Measurements from ENCODE around the gene ZNRF3. TPM values are rescaled to one million over a fixed set of nuclear protein-coding genes. Genes with fewer than 3 reads are reported as not detected.
A peak's percentile ranks its signal among the peaks of the same experiment; 100 is the strongest.
"Not testable (repeated sequence)": the region's sequence is repeated elsewhere in the genome, so short reads cannot be mapped to it uniquely, and the experiment has no call there.

Gene ZNRF3
- polyA plus RNA-seq (2012; ENCODE audit: low read depth, missing spikeins), result 0.03 TPM

DNA sequence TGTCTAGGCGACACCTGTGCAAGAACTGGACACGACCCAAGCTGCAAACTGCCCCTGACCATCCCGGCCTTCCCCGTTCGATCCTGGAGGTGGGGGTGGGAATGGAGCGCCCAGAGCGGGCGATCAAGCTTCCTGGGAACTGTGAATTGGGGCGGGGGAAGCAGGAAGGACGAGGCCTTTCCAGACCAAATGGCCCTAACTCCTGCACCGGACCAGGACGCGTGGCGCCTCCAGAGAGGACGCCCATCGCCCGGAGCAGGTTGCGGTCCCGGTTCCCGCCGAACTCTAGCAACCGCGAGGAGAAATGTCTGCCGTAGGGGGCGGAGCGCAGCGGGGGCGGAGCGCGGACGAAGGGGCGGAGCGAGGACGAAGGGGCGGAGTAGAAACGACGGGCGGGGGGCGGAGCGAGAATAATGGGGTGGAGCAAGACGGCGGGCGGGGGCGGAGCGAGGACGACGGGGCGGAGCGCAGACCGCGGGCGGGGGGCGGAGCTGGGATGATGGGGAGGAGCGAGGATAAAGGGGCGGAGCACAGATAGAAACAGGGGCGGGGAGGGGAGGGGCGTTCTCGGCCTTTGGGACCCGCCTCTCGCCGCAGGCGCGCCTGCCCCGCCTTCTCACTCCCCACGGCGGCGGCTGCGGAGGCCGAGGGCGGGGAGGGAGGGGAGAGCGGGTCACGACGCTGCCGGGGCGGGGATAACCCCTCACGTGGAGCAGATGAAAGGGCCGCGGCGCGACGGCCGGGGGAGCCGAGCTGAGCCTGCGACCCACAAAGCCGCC lies at the start of gene ZNRF3:
TSS of gene ZNRF3 (plus strand) at position 695 of the 779 bp plus-strand sequence. CDS start 195 bp downstream, outside the sequence.
- DNase-seq (ENCODE audit: insufficient read length, low spot score) (peak; percentile 79), FAIRE-seq (peak; percentile 76)
- TF ChIP-seq POU2F2 (IDR thresholded peaks at IDR 0.05; ENCODE audit: low read depth, low read length), result no peak
- no peak for TF ChIP-seq POLR2AphosphoS5 (IDR thresholded peaks at IDR 0.05; ENCODE audit: low read depth, low read length)
- no peak for TF ChIP-seq POLR2A (IDR thresholded peaks at IDR 0.05; ENCODE audit: low read depth, low read length)
- TF ChIP-seq PAX5 (IDR thresholded peaks at IDR 0.05; ENCODE audit: insufficient read depth, low read length, severe bottlenecking), result no peak

DNA sequence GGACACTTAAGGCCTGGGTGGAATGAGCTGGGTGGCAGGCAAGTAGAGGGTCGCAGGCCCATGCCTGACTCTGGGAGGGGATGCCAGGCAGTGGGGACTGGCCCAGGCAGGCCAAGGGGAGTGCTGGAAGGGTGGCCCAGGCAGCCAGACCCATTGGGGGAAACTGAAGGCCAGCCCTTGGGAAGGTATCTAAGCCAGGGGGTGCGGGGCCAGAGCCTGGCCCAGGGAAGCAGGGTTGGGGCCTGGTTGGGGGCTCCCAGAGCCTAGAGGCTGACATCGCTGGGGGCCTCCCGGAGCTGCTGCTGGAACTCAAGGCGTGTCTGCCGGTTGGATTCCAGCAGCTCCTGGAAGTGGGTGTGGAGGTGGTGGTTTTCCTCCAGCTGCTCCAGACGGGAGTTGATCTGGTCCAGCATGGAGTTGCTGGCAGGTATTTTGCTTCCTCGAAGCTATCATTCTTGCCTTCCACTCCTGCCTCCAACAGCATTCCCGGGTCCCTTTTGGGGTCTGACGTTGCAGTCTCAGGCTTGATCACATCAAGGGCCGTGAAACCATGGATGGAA lies 47.7 kb upstream of the ZNRF3 start:
- DNase-seq (ENCODE audit: insufficient read length, low spot score), result no peak
- FAIRE-seq, result no peak
- TF ChIP-seq PAX5 (IDR thresholded peaks at IDR 0.05; ENCODE audit: insufficient read depth, low read length, severe bottlenecking) (no peak), POLR2AphosphoS5 (IDR thresholded peaks at IDR 0.05; ENCODE audit: low read depth, low read length) (no peak), POLR2A (IDR thresholded peaks at IDR 0.05; ENCODE audit: low read depth, low read length) (no peak), POU2F2 (IDR thresholded peaks at IDR 0.05; ENCODE audit: low read depth, low read length) (no peak), SPI1 (IDR thresholded peaks at IDR 0.05; ENCODE audit: low read depth, low read length) (no peak), TAF1 (IDR thresholded peaks at IDR 0.05; ENCODE audit: low read depth, low read length) (no peak)

DNA sequence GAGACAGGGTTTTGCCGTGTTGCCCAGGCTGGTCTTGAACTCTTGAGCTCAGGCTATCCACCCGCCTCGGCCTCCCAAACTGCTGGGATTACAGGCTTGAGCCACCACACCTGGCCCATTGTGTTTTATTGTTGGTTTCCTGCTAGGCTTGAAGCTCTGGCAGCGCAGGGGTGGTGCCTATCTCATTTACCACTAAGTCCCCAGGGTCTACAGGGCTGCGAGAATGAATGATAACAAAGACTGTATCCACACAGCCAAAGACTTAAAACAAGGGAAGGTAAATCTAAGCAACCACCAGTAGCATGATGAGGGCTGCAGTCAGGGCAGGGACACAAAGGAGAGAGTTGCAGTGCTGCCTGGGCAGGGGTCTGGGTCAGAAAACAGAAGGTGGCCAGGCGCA lies 45.7 kb upstream of the ZNRF3 start:
- DNase-seq (ENCODE audit: insufficient read length, low spot score) (no peak), FAIRE-seq (no peak)
- TF ChIP-seq POLR2AphosphoS5 (IDR thresholded peaks at IDR 0.05; ENCODE audit: low read depth, low read length) (no peak), TAF1 (IDR thresholded peaks at IDR 0.05; ENCODE audit: low read depth, low read length) (no peak), POU2F2 (IDR thresholded peaks at IDR 0.05; ENCODE audit: low read depth, low read length) (no peak), PAX5 (IDR thresholded peaks at IDR 0.05; ENCODE audit: insufficient read depth, low read length, severe bottlenecking) (no peak)

DNA sequence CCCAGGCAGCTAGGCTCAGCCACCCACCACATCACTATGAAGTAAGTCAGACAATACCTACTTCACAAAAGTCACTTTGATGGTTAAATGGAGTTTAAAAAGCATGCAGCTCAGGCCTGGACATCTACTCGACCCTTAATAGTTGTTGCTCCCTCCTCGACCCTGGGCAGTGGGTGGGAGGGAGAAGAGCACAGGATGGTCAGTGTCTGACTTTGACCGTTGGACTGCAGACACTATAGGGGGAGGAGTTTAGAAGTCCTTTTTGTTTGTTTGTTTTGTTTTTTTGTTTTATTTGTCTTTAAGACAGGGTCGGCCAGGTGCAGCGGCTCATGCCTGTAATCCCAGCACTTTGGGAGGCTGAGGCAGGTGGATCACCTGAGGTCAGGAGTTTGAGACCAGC lies 44.4 kb upstream of the ZNRF3 start:
- no peak for FAIRE-seq
- no peak for TF ChIP-seq POU2F2 (IDR thresholded peaks at IDR 0.05; ENCODE audit: low read depth, low read length)
- no peak for TF ChIP-seq SPI1 (IDR thresholded peaks at IDR 0.05; ENCODE audit: low read depth, low read length)
- no peak for TF ChIP-seq POLR2A (IDR thresholded peaks at IDR 0.05; ENCODE audit: low read depth, low read length)
- TF ChIP-seq TAF1 (IDR thresholded peaks at IDR 0.05; ENCODE audit: low read depth, low read length), result no peak
- TF ChIP-seq POLR2AphosphoS5 (IDR thresholded peaks at IDR 0.05; ENCODE audit: low read depth, low read length), result no peak
- no peak for TF ChIP-seq PAX5 (IDR thresholded peaks at IDR 0.05; ENCODE audit: insufficient read depth, low read length, severe bottlenecking)
- no peak for DNase-seq (ENCODE audit: insufficient read length, low spot score)

DNA sequence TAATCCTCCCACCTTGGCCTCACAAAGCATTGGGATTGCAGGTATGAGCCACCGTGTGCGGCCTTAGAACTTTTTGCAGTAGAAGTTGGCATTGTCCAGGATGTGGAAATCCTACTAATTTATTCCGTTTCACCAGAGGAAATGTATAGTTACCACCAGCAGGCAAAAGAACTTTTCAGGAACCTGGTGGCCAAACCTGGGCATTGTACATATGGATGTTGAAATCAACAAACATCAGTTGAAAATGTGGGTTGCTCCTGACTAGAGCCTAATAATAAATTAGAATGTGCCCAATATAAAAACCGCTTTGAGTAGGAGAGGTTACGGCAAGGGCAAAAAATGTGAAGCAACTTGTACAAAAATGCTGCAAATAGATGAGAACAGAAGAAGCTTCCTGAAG lies 42.3 kb upstream of the ZNRF3 start:
- TF ChIP-seq POLR2AphosphoS5 (IDR thresholded peaks at IDR 0.05; ENCODE audit: low read depth, low read length), result no peak
- TF ChIP-seq POLR2A (IDR thresholded peaks at IDR 0.05; ENCODE audit: low read depth, low read length), result no peak
- TF ChIP-seq POU2F2 (IDR thresholded peaks at IDR 0.05; ENCODE audit: low read depth, low read length), result no peak
- no peak for TF ChIP-seq PAX5 (IDR thresholded peaks at IDR 0.05; ENCODE audit: insufficient read depth, low read length, severe bottlenecking)
- TF ChIP-seq SPI1 (IDR thresholded peaks at IDR 0.05; ENCODE audit: low read depth, low read length), result no peak
- TF ChIP-seq TAF1 (IDR thresholded peaks at IDR 0.05; ENCODE audit: low read depth, low read length), result no peak
- no peak for FAIRE-seq

DNA sequence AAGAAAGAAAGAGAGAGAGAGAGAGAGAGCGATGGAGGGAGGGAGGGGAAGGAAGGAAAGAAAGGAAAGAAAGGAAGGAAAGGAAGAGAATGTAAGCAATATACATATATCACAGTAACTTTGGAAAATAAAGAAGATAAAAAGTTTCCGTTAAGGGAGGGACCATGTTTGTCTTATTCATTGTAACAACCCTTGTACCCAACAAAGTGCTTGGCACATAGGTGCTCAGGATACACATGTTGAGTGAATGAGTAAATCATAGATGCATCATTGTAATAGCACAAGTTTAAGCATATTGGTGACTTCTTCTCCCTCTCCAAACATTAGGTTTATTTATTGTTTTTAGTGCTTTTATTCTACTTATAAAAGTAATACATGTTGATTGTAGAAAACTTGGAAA lies 39.7 kb upstream of the ZNRF3 start:
- DNase-seq (ENCODE audit: insufficient read length, low spot score), result no peak

More for the DNA sequence above, 42.3 kb upstream of the ZNRF3 start:
- DNase-seq (ENCODE audit: insufficient read length, low spot score), result no peak

DNA sequence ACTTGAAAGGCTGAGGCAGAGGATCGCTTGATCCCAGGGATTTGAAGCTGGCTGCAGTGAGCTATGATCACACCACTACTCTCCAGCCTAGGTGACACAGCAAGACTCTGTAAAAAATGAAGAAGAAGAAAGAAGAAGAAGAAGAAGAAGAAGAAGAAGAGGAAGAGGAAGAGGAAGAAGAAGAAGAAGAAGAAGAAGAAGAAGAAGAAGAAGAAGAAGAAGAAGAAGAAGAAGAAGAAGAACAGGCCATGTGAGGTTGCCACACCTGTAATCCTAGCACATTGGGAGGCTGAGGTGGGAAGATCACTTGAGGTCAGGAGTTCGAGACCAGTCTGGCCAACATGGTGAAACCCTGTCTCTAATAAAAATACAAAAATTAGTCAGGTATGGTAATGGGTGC lies 39.1 kb upstream of the ZNRF3 start:
- DNase-seq (ENCODE audit: insufficient read length, low spot score); FAIRE-seq: not testable (repeated sequence)

More for the DNA sequence above, 39.7 kb upstream of the ZNRF3 start:
- TF ChIP-seq SPI1 (IDR thresholded peaks at IDR 0.05; ENCODE audit: low read depth, low read length) (no peak), POLR2A (IDR thresholded peaks at IDR 0.05; ENCODE audit: low read depth, low read length) (no peak), PAX5 (IDR thresholded peaks at IDR 0.05; ENCODE audit: insufficient read depth, low read length, severe bottlenecking) (no peak), POLR2AphosphoS5 (IDR thresholded peaks at IDR 0.05; ENCODE audit: low read depth, low read length) (no peak), POU2F2 (IDR thresholded peaks at IDR 0.05; ENCODE audit: low read depth, low read length) (no peak), TAF1 (IDR thresholded peaks at IDR 0.05; ENCODE audit: low read depth, low read length) (no peak)
- FAIRE-seq, result no peak

DNA sequence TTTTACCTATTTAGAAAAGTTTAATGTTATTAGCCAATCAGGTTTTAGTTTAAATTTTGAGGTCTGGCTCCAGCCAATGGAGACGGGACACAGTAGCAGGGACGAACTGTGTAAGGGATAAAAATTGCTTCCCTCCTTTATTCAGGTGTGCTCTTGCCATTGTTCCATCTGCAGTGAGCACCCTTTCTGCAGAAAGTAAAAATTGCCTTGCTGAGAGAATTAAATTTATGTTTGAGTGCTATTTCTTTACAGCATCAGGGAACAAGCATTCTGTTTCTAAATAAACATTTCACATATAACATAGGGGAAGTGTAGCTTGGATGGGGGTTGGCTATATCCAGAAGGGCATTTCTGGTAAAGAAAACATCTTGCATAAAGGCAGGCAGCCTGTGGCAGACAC lies 36.4 kb upstream of the ZNRF3 start:
- FAIRE-seq (no peak), DNase-seq (ENCODE audit: insufficient read length, low spot score) (no peak)
- TF ChIP-seq POLR2AphosphoS5 (IDR thresholded peaks at IDR 0.05; ENCODE audit: low read depth, low read length) (no peak), TAF1 (IDR thresholded peaks at IDR 0.05; ENCODE audit: low read depth, low read length) (no peak), SPI1 (IDR thresholded peaks at IDR 0.05; ENCODE audit: low read depth, low read length) (no peak), PAX5 (IDR thresholded peaks at IDR 0.05; ENCODE audit: insufficient read depth, low read length, severe bottlenecking) (no peak), POLR2A (IDR thresholded peaks at IDR 0.05; ENCODE audit: low read depth, low read length) (no peak), POU2F2 (IDR thresholded peaks at IDR 0.05; ENCODE audit: low read depth, low read length) (no peak)

DNA sequence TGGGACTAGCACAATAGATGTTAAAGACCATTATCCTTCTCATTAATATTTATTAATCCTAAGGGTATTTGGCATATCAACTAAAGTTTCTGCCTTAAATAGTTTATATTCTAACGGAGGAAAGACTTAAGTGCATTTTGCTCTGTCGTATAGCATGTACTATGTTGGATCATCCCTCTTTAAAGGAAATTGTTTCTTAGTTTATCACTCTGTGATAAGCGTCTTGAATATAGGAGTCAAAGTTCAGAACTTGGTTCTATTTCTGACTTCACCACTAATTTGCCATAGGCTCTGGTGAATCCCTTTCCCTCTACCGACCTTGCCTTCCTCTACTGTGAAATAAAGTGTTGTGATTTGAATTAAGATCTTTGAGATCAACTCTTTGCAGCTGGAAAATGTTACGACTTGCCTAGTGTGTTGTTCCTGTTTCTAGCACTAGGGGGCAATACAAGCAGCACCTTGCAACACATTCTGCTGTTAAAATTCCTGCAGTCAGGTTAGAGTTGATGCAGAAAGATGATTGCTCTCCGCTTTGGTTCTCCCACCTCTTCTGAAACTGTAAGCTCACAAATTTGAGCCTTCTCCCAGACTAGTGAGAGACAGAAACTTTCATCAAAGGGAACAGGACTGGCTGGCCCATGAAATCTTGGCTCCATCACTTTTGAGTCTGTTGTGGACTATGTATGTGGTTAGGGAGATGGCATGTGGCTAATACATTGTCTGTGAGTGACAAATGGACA lies 27.8 kb upstream of the ZNRF3 start:
- TF ChIP-seq POLR2AphosphoS5 (IDR thresholded peaks at IDR 0.05; ENCODE audit: low read depth, low read length) (no peak), POU2F2 (IDR thresholded peaks at IDR 0.05; ENCODE audit: low read depth, low read length) (no peak), POLR2A (IDR thresholded peaks at IDR 0.05; ENCODE audit: low read depth, low read length) (no peak), TAF1 (IDR thresholded peaks at IDR 0.05; ENCODE audit: low read depth, low read length) (no peak), PAX5 (IDR thresholded peaks at IDR 0.05; ENCODE audit: insufficient read depth, low read length, severe bottlenecking) (no peak), SPI1 (IDR thresholded peaks at IDR 0.05; ENCODE audit: low read depth, low read length) (no peak)
- DNase-seq (ENCODE audit: insufficient read length, low spot score) (peak; percentile 44), FAIRE-seq (peak; percentile 90)
